PC-3 (cell line): ENCODE measurements around the gene AATF. TPM values are rescaled to one million over a fixed set of nuclear protein-coding genes. Genes with fewer than 3 reads are reported as not detected.

ENCODE experiments used
- ATAC-seq: fragments of 200-7000 bp; cut with Tn5 transposase; 2 replicates; pipeline ENCODE4 v1.9.1; 2020; ENCODE audit warnings: mild to moderate bottlenecking, moderate library complexity
- BruUV-seq: library from RNA; stranded (reverse); fragments of 400-500 nt; replicated peaks from 2 replicates; lab custom pipeline; 2021; lab: Mats Ljungman, UMichigan
- CTCF ChIA-PET: fragments of 300-600 bp; sonication (Branson Sonifier 250); formaldehyde crosslinking; loops from one replicate; lab custom pipeline; 2022; ENCODE audit warnings: antibody characterized with exemption; lab: Charles Lee
- POLR2A ChIA-PET: fragments of 300-600 bp; sonication (Branson Sonifier 250); formaldehyde crosslinking; loops from one replicate; lab custom pipeline; 2022; ENCODE audit warnings: antibody characterized with exemption; ENCODE audit not compliant: unreplicated experiment; lab: Charles Lee
- DNase-seq: peaks from one replicate; pipeline ENCODE4 v3.0.0-alpha.2; 2015
- H2AFZ ChIP-seq: fragments of 300-600 bp; sonication (generic); 2 replicates; pipeline ENCODE4 v1.6.0; 2016; ENCODE audit warnings: antibody characterized with exemption, low read length
- H3F3A ChIP-seq: fragments of 300-600 bp; sonication (generic); one replicate; pipeline ENCODE4 v1.6.0; 2017; ENCODE audit warnings: antibody characterized with exemption, low read length, control low read depth, mild to moderate bottlenecking; ENCODE audit not compliant: unreplicated experiment
- H3K27ac ChIP-seq: fragments of 300-600 bp; sonication (generic); 2 replicates; pipeline ENCODE4 v1.5.1; 2016; ENCODE audit warnings: mild to moderate bottlenecking, low read length
- H3K27me3 ChIP-seq: fragments of 300-600 bp; sonication (generic); 2 replicates; pipeline ENCODE4 v1.6.1; 2016; ENCODE audit warnings: low read length, mixed read lengths
- H3K36me3 ChIP-seq: fragments of 300-600 bp; sonication (generic); 2 replicates; pipeline ENCODE4 v1.6.1; 2016; ENCODE audit warnings: low read depth, mixed run types, low read length, mixed read lengths
- H3K4me1 ChIP-seq: fragments of 300-600 bp; sonication (generic); 2 replicates; pipeline ENCODE4 v1.5.1; 2016; ENCODE audit warnings: low read length; ENCODE audit not compliant: insufficient read depth
- H3K4me2 ChIP-seq: fragments of 300-600 bp; sonication (generic); 2 replicates; pipeline ENCODE4 v1.6.0; 2016; ENCODE audit warnings: low read length
- H3K4me3 ChIP-seq: fragments of 300-600 bp; sonication (generic); 2 replicates; pipeline ENCODE4 v1.5.1; 2016; ENCODE audit warnings: mild to moderate bottlenecking, low read length, mixed read lengths
- H3K79me2 ChIP-seq: fragments of 300-600 bp; sonication (generic); 2 replicates; pipeline ENCODE4 v1.6.1; 2017; ENCODE audit warnings: low read length, mixed read lengths
- H3K9ac ChIP-seq: fragments of 300-600 bp; sonication (generic); 2 replicates; pipeline ENCODE4 v1.6.0; 2016; ENCODE audit warnings: mild to moderate bottlenecking, low read length
- H3K9me2 ChIP-seq: fragments of 300-600 bp; sonication (generic); replicated peaks from 2 replicates; pipeline ENCODE4 v1.6.1; 2016; ENCODE audit warnings: mixed run types, low read length, mixed read lengths
- H3K9me3 ChIP-seq: fragments of 300-600 bp; sonication (generic); 2 replicates; pipeline ENCODE4 v1.6.1; 2016; ENCODE audit warnings: low read length, mixed read lengths
- H4K20me1 ChIP-seq: fragments of 300-600 bp; sonication (generic); 2 replicates; pipeline ENCODE4 v1.6.1; 2016; ENCODE audit warnings: low read length, mixed read lengths
- EZH2 ChIP-seq: fragments of 300-600 bp; sonication (generic); IDR thresholded peaks from one replicate; pipeline ENCODE4 v1.6.1; 2017; ENCODE audit warnings: antibody characterized with exemption, mild to moderate bottlenecking, low read length; ENCODE audit not compliant: unreplicated experiment
- EZH2phosphoT487 ChIP-seq: fragments of 300-600 bp; sonication (generic); IDR thresholded peaks from 2 replicates; pipeline ENCODE4 v1.6.1; 2018; ENCODE audit warnings: mild to moderate bottlenecking, antibody characterized with exemption, low read length, borderline replicate concordance
- intact Hi-C: fragments of 100-400 bp; cut with micrococcal nuclease; formaldehyde crosslinking; loops from 2 replicates; pipeline ENCODE4 v1.9.0; 2023
- total RNA-seq: library from RNA; depleted of rRNA; stranded (reverse); fragments of >200 nt; gene quantifications from 2 replicates; pipeline ENCODE4 v1.2.3, GENCODE V29; 2014
- TF ChIP-seq, protein P1 (sequence below): fragments of 300-600 bp; sonication (generic); conservative IDR thresholded peaks from 2 replicates; pipeline ENCODE4 v1.5.1; 2017; ENCODE audit warnings: antibody characterized with exemption, low read depth, mild to moderate bottlenecking, low read length

The AATF gene
- total RNA-seq, 1 experiment from 2014 or later = 25.5 TPM

DNA sequence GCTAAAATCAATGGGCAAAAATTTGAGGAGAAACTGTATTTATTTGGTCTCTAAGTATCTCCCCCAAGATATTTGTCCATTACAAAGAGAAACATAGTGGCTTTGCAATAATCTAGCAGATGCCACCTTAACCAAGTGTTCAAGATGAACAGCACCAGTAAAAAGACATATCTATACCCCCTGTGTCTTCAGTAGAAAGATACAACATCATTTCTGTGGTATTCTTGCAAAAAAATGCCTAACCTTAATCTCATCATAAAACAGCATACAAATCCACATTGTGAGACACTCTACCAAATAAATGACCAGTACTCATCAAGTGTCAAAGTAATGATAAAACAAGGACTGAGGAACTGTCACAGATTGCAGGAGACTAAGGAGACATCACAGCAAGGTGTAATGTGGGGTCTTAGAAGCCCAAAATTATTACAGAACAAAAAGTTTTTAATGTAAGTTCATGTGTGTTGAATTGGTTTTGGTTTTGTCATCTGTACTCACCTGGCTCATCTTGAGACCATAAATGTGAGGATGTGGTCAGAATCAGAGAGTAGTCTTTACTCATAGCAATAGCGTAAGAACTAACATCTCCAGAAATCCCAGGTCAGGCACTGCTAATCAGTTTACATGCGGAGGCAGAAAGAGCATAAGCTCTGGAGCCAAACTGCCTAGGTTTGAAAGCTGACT, 77.2 kb downstream of the AATF start:
- no peaks in the 10 kb centered on the region for H3K36me3 ChIP-seq
- peaks cover 6% of the 10 kb centered on the region; the same call in 1 of the 2 replicates for H3K27me3 ChIP-seq
- no peaks in the 10 kb centered on the region for H3K79me2 ChIP-seq
- ATAC-seq (no peak), DNase-seq (no peak)
- no TSS peak for BruUV-seq
- intact Hi-C loops = no loop called here
- no peaks in the 10 kb centered on the region for H3K9me3 ChIP-seq
- H3K27ac ChIP-seq = no peak overlapping the region
- TF ChIP-seq, protein P1, sequence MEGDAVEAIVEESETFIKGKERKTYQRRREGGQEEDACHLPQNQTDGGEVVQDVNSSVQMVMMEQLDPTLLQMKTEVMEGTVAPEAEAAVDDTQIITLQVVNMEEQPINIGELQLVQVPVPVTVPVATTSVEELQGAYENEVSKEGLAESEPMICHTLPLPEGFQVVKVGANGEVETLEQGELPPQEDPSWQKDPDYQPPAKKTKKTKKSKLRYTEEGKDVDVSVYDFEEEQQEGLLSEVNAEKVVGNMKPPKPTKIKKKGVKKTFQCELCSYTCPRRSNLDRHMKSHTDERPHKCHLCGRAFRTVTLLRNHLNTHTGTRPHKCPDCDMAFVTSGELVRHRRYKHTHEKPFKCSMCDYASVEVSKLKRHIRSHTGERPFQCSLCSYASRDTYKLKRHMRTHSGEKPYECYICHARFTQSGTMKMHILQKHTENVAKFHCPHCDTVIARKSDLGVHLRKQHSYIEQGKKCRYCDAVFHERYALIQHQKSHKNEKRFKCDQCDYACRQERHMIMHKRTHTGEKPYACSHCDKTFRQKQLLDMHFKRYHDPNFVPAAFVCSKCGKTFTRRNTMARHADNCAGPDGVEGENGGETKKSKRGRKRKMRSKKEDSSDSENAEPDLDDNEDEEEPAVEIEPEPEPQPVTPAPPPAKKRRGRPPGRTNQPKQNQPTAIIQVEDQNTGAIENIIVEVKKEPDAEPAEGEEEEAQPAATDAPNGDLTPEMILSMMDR = no peak
- H3K4me2 ChIP-seq = no peak overlapping the region
- no peaks in the 10 kb centered on the region for H3K4me1 ChIP-seq
- H3F3A ChIP-seq = no peaks in the 10 kb centered on the region
- H3K9ac ChIP-seq = no peak overlapping the region
- no peaks in the 10 kb centered on the region for H4K20me1 ChIP-seq
- CTCF ChIA-PET = no interaction called here
- no peak overlapping the region for H2AFZ ChIP-seq
- POLR2A ChIA-PET = no interaction called here
- H3K4me3 ChIP-seq = no peak overlapping the region
- no peaks in the 10 kb centered on the region for H3K9me2 ChIP-seq

DNA sequence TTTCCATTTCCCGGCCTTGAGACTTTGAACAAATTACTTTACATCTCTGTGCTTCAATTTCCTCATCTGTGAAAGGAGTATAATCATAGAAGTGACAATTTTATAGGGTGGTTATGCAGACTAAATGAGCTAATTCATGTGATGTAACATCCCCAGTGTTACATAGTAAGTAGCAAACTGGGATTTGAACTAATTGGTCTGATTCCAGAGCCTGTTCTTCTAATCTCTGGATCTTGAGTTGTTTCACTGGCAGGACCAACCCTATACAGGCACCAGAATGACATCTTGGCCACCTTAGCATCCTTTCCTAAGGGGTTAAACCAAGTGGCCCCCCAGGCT, 77.7 kb downstream of the AATF start:
- BruUV-seq = no TSS peak
- DNase-seq (no peak), ATAC-seq (no peak)
- H3K4me1 ChIP-seq = no peaks in the 10 kb centered on the region
- no peaks in the 10 kb centered on the region for H3F3A ChIP-seq
- H3K4me3 ChIP-seq = no peak overlapping the region
- H4K20me1 ChIP-seq = no peaks in the 10 kb centered on the region
- CTCF ChIA-PET = no interaction called here
- no peaks in the 10 kb centered on the region for H3K9me3 ChIP-seq
- no peak overlapping the region for H3K27ac ChIP-seq
- no peak overlapping the region for H3K9ac ChIP-seq
- no peaks in the 10 kb centered on the region for H3K9me2 ChIP-seq
- no peak overlapping the region for H2AFZ ChIP-seq
- H3K79me2 ChIP-seq = no peaks in the 10 kb centered on the region
- intact Hi-C loops = no loop called here
- TF ChIP-seq EZH2phosphoT487 (no peak), EZH2 (no peak)
- TF ChIP-seq, protein P1 = no peak
- H3K27me3 ChIP-seq = peaks cover 6% of the 10 kb centered on the region; the same call in 1 of the 2 replicates
- POLR2A ChIA-PET = no interaction called here
- no peaks in the 10 kb centered on the region for H3K36me3 ChIP-seq
- no peak overlapping the region for H3K4me2 ChIP-seq

DNA sequence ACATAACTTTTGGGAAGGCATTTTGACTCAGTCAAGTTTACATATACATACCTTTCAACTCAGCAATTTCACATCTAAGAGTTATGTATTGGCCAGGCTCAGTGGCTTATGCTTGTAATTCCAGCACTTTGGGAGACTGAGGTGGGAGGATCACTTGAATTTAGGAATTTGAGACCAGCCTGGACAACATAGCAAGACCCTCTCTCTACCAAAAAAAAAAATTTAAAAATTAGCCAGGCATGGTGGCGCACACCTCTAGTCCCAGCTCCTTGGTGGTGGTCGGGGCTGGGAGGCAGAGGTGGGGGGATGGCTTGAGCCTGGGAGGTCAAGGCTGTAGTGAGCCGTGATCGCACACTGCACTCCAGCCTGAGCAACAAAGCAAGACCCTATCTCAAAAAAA, 79.3 kb downstream of the AATF start:
- ATAC-seq (no peak), DNase-seq (no peak)
- H3K27me3 ChIP-seq = no peaks in the 10 kb centered on the region; the same call in 1 of the 2 replicates
- no peak overlapping the region for H3K4me2 ChIP-seq
- intact Hi-C loops = no loop called here
- no peaks in the 10 kb centered on the region for H3K79me2 ChIP-seq
- no peak overlapping the region for H3K4me3 ChIP-seq
- ChIA-PET POLR2A (no interaction called here), CTCF (no interaction called here)
- no peaks in the 10 kb centered on the region for H3K9me2 ChIP-seq
- H3K9me3 ChIP-seq = no peaks in the 10 kb centered on the region
- no peak for TF ChIP-seq EZH2phosphoT487
- H4K20me1 ChIP-seq = no peaks in the 10 kb centered on the region
- no peaks in the 10 kb centered on the region for H3K4me1 ChIP-seq
- no peak overlapping the region for H3K9ac ChIP-seq
- no peak overlapping the region for H2AFZ ChIP-seq
- H3K27ac ChIP-seq = no peak overlapping the region
- no peaks in the 10 kb centered on the region for H3K36me3 ChIP-seq
- no peaks in the 10 kb centered on the region for H3F3A ChIP-seq
- no TSS peak for BruUV-seq
